NCI-H1436 treated with DMSO at 0.1 percent for 48 hours (cell line): ENCODE measurements around the gene HUS1B.

Experiments
- DNase-seq: peaks from one replicate; lab custom pipeline; 2025; lab: John Stamatoyannopoulos, UW

The HUS1B gene

GRCh38 chr6:621931-622330 lies 35.0 kb downstream of the HUS1B start:
- no peak for DNase-seq

GRCh38 chr6:620950-621349 lies 36.0 kb downstream of the HUS1B start:
- DNase-seq: no peak

- DNase-seq: no peak
These were observed 36.7 kb downstream of the HUS1B start for GRCh38 chr6:620166-620565.

GRCh38 chr6:617456-618100 lies 39.3 kb downstream of the HUS1B start:
- no peak for DNase-seq

GRCh38 chr6:613981-614380 lies 42.9 kb downstream of the HUS1B start:
- DNase-seq: no peak

- DNase-seq: no peak
These were observed 45.0 kb downstream of the HUS1B start for GRCh38 chr6:611928-612327.

GRCh38 chr6:610882-611281 lies 46.0 kb downstream of the HUS1B start:
- no peak for DNase-seq

GRCh38 chr6:609905-610304 lies 47.0 kb downstream of the HUS1B start:
- no peak for DNase-seq

- DNase-seq: no peak
These were observed 50.0 kb downstream of the HUS1B start for GRCh38 chr6:606829-607379.
